A549 (cell line): Measurements from ENCODE around the gene NDUFA13.

Source experiments
- CHD4 ChIP-seq: fragments of 200-600 bp; sonication (generic); IDR thresholded peaks from 2 replicates; pipeline ENCODE4 v1.6.1; 2016; ENCODE audit warnings: antibody characterized with exemption, mild to moderate bottlenecking, borderline replicate concordance
- CTCF ChIP-seq: fragments of >200 bp; sonication (Bioruptor Twin); formaldehyde crosslinking; IDR thresholded peaks from 3 replicates; pipeline ENCODE4 v1.5.1; 2016
- GATA3 ChIP-seq: IDR thresholded peaks from 2 replicates; pipeline ENCODE4 v1.6.1; 2012; ENCODE audit warnings: borderline replicate concordance
- POLR2AphosphoS2 ChIP-seq: conservative IDR thresholded peaks from 2 replicates; pipeline ENCODE4 v1.6.1; 2012; ENCODE audit warnings: low read length, improper control_type of control experiment, inconsistent platforms
- TF ChIP-seq, protein P1 (sequence below): fragments of 200-600 bp; sonication (generic); IDR thresholded peaks from 2 replicates; pipeline ENCODE4 v1.6.1; 2016; ENCODE audit warnings: antibody characterized with exemption, mild to moderate bottlenecking, moderate library complexity

- TF ChIP-seq CHD4 (no peak), CTCF (no peak), POLR2AphosphoS2 (no peak), GATA3 (no peak)
- TF ChIP-seq, protein P1, sequence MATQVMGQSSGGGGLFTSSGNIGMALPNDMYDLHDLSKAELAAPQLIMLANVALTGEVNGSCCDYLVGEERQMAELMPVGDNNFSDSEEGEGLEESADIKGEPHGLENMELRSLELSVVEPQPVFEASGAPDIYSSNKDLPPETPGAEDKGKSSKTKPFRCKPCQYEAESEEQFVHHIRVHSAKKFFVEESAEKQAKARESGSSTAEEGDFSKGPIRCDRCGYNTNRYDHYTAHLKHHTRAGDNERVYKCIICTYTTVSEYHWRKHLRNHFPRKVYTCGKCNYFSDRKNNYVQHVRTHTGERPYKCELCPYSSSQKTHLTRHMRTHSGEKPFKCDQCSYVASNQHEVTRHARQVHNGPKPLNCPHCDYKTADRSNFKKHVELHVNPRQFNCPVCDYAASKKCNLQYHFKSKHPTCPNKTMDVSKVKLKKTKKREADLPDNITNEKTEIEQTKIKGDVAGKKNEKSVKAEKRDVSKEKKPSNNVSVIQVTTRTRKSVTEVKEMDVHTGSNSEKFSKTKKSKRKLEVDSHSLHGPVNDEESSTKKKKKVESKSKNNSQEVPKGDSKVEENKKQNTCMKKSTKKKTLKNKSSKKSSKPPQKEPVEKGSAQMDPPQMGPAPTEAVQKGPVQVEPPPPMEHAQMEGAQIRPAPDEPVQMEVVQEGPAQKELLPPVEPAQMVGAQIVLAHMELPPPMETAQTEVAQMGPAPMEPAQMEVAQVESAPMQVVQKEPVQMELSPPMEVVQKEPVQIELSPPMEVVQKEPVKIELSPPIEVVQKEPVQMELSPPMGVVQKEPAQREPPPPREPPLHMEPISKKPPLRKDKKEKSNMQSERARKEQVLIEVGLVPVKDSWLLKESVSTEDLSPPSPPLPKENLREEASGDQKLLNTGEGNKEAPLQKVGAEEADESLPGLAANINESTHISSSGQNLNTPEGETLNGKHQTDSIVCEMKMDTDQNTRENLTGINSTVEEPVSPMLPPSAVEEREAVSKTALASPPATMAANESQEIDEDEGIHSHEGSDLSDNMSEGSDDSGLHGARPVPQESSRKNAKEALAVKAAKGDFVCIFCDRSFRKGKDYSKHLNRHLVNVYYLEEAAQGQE: no peak
Observed at GRCh38 chr19:19575411-19575810, 59.4 kb downstream of the NDUFA13 start.
